Neural progenitor cell (in vitro differentiated cells): ENCODE measurements around the gene FBXO17. TPM values are rescaled to one million over a fixed set of nuclear protein-coding genes. Genes with fewer than 3 reads are reported as not detected.

Experiments
- DNase-seq: peaks from one replicate; pipeline ENCODE4 v3.0.0-alpha.2; 2016; ENCODE audit warnings: low spot score
- H2AFZ ChIP-seq: fragments of 200-600 bp; sonication (generic); replicated peaks from 2 replicates; pipeline ENCODE4 v1.6.1; 2016; ENCODE audit warnings: antibody characterized with exemption
- H3F3A ChIP-seq: fragments of 200-600 bp; sonication (generic); 2 replicates; pipeline ENCODE4 v1.6.1; 2016; ENCODE audit warnings: antibody characterized with exemption, low read depth
- H3K27ac ChIP-seq: fragments of 200-600 bp; sonication (generic); 2 replicates; pipeline ENCODE4 v1.5.1; 2016; ENCODE audit warnings: mild to moderate bottlenecking
- H3K27me3 ChIP-seq: fragments of 200-600 bp; sonication (generic); 2 replicates; pipeline ENCODE4 v1.6.1; 2016; ENCODE audit warnings: mild to moderate bottlenecking, moderate library complexity
- H3K36me3 ChIP-seq: fragments of 200-600 bp; sonication (generic); 2 replicates; pipeline ENCODE4 v1.5.1; 2016
- H3K4me1 ChIP-seq: fragments of 200-600 bp; sonication (generic); 2 replicates; pipeline ENCODE4 v1.6.1; 2016; ENCODE audit warnings: mixed run types
- H3K4me2 ChIP-seq: fragments of 200-600 bp; sonication (generic); 2 replicates; pipeline ENCODE4 v1.6.1; 2016
- H3K4me3 ChIP-seq: fragments of 200-600 bp; sonication (generic); 2 replicates; pipeline ENCODE4 v1.5.1; 2016
- H3K79me2 ChIP-seq: fragments of 200-600 bp; sonication (generic); 2 replicates; pipeline ENCODE4 v1.6.1; 2016; ENCODE audit warnings: low read depth
- H3K9ac ChIP-seq: fragments of 200-600 bp; sonication (generic); 2 replicates; pipeline ENCODE4 v1.6.1; 2016
- H3K9me3 ChIP-seq: fragments of 200-600 bp; sonication (generic); 2 replicates; pipeline ENCODE4 v1.5.1; 2016; ENCODE audit warnings: low read depth
- H4K20me1 ChIP-seq: fragments of 200-600 bp; sonication (generic); 2 replicates; pipeline ENCODE4 v1.6.1; 2016; ENCODE audit warnings: low read depth
- H3K27ac Mint-ChIP-seq: 3 replicates; pipeline ENCODE4 v1.8.0; 2021; ENCODE audit warnings: mixed read lengths
- H3K27me3 Mint-ChIP-seq: 2 replicates; pipeline ENCODE4 v1.8.0; 2022; ENCODE audit warnings: low read depth, mild to moderate bottlenecking, inconsistent platforms, moderate library complexity, mixed read lengths; ENCODE audit not compliant: insufficient read depth
- H3K36me3 Mint-ChIP-seq: 3 replicates; pipeline ENCODE4 v1.8.0; 2021; ENCODE audit warnings: mixed read lengths
- H3K4me1 Mint-ChIP-seq: 3 replicates; pipeline ENCODE4 v1.8.0; 2021; ENCODE audit warnings: mixed read lengths
- H3K4me3 Mint-ChIP-seq: 3 replicates; pipeline ENCODE4 v1.8.0; 2021; ENCODE audit warnings: mild to moderate bottlenecking, moderate library complexity, mixed read lengths
- H3K9me3 Mint-ChIP-seq: 3 replicates; pipeline ENCODE4 v1.8.0; 2020; ENCODE audit warnings: mixed read lengths
- EZH2 ChIP-seq: fragments of 200-600 bp; sonication (generic); IDR thresholded peaks from 2 replicates; pipeline ENCODE4 v1.6.1; 2017; ENCODE audit warnings: antibody characterized with exemption, mild to moderate bottlenecking, moderate library complexity
- EZH2phosphoT487 ChIP-seq: fragments of 200-600 bp; sonication (generic); IDR thresholded peaks from 2 replicates; pipeline ENCODE4 v1.6.1; 2017; ENCODE audit warnings: antibody characterized with exemption
- total RNA-seq: library from RNA; depleted of rRNA; stranded (reverse); fragments of >200 nt; gene quantifications from 2 replicates; pipeline ENCODE4 v1.2.3, GENCODE V29; 2015; ENCODE audit warnings: low replicate concordance
- TF ChIP-seq, protein P1 (sequence below): fragments of 200-600 bp; sonication (generic); IDR thresholded peaks from 2 replicates; pipeline ENCODE4 v1.5.1; 2017; ENCODE audit warnings: antibody characterized with exemption, mild to moderate bottlenecking

FBXO17 gene
- total RNA-seq, 1 donor from 2014 or later = 8.3 TPM

GRCh38 chr19:38953677-38954076 is 21.9 kb downstream of the FBXO17 start:
- Histone ChIP-seq H3K4me2 (no peak overlapping the region), H3K4me3 (no peak overlapping the region), H3K36me3 (no peaks in the 10 kb centered on the region), H3K27ac (no peak overlapping the region), H4K20me1 (peaks cover 4% of the 10 kb centered on the region), H3K4me1 (no peaks in the 10 kb centered on the region), H3K79me2 (no peaks in the 10 kb centered on the region), H3K9ac (no peak overlapping the region), H3K27me3 (peaks cover 8% of the 10 kb centered on the region), H2AFZ (no peak overlapping the region), H3K9me3 (no peaks in the 10 kb centered on the region), H3F3A (peaks cover 5% of the 10 kb centered on the region)
- Mint-ChIP-seq H3K9me3 (no peaks in the 10 kb centered on the region), H3K36me3 (peaks cover 3% of the 10 kb centered on the region), H3K27me3 (peaks cover 7% of the 10 kb centered on the region), H3K4me1 (peaks cover 7% of the 10 kb centered on the region), H3K4me3 (no peak overlapping the region), H3K27ac (peak overlapping the region; percentile 53)
- TF ChIP-seq EZH2phosphoT487 (no peak), EZH2 (no peak)
- TF ChIP-seq, protein P1, sequence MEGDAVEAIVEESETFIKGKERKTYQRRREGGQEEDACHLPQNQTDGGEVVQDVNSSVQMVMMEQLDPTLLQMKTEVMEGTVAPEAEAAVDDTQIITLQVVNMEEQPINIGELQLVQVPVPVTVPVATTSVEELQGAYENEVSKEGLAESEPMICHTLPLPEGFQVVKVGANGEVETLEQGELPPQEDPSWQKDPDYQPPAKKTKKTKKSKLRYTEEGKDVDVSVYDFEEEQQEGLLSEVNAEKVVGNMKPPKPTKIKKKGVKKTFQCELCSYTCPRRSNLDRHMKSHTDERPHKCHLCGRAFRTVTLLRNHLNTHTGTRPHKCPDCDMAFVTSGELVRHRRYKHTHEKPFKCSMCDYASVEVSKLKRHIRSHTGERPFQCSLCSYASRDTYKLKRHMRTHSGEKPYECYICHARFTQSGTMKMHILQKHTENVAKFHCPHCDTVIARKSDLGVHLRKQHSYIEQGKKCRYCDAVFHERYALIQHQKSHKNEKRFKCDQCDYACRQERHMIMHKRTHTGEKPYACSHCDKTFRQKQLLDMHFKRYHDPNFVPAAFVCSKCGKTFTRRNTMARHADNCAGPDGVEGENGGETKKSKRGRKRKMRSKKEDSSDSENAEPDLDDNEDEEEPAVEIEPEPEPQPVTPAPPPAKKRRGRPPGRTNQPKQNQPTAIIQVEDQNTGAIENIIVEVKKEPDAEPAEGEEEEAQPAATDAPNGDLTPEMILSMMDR = no peak
- no peak for DNase-seq

DNA sequence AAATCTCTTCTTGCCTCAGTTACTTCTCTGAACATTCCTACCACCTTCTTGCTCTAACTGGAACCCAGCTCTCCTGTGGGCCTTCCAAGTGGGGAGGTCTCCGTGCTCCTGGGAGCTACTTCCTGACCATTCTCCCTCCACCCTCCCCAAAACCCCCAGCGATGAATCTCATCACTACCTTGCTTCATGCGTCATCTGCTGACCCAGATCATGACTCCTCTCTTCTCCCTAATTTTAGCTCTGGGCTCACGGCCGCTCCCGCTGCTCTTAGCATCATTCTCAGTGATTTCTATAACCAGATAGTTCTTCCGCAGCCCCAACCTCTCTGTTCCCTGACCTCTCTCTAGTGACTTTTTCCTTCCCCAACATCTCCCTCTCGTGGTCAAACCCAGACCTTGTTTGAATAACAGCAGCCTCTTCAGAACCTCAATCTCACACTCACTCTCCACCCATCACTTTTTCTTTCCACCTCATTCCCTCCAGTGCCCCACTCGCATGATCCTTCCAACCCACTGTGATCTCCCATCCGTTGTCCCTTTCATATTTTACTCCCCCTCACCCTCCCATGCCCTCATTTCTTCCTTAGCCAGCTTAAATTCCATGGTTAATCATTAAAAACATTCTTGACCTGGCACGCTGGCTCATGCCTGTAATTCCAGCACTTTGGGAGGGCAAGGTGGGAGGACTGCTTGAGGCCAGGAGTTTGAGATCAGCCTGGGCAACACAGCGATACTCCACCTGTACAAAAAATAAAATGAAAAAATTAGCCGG is 23.0 kb downstream of the FBXO17 start:
- Mint-ChIP-seq H3K4me1 (peaks cover 8% of the 10 kb centered on the region), H3K27me3 (peaks cover 8% of the 10 kb centered on the region), H3K9me3 (no peaks in the 10 kb centered on the region), H3K4me3 (no peak overlapping the region), H3K27ac (no peak overlapping the region), H3K36me3 (peaks cover 2% of the 10 kb centered on the region)
- Histone ChIP-seq H3K4me3 (no peak overlapping the region), H3F3A (peaks cover 5% of the 10 kb centered on the region), H4K20me1 (peaks cover 4% of the 10 kb centered on the region), H3K4me1 (no peaks in the 10 kb centered on the region), H3K9ac (no peak overlapping the region), H3K4me2 (no peak overlapping the region), H3K9me3 (no peaks in the 10 kb centered on the region), H3K79me2 (no peaks in the 10 kb centered on the region), H3K36me3 (no peaks in the 10 kb centered on the region), H3K27me3 (peaks cover 8% of the 10 kb centered on the region), H2AFZ (no peak overlapping the region), H3K27ac (no peak overlapping the region)
- TF ChIP-seq, protein P1 = peak; percentile 56
- TF ChIP-seq EZH2phosphoT487 = no peak
- no peak for TF ChIP-seq EZH2
- peak; percentile 54 for DNase-seq

- no peak overlapping the region for H3K27ac Mint-ChIP-seq
- DNase-seq = no peak
- H3K9me3 ChIP-seq = no peaks in the 10 kb centered on the region
- H3K9me3 Mint-ChIP-seq = no peaks in the 10 kb centered on the region
- H3F3A ChIP-seq = peaks cover 5% of the 10 kb centered on the region
- H3K27ac ChIP-seq = no peak overlapping the region
- H3K4me3 ChIP-seq = no peak overlapping the region
- no peak overlapping the region for H2AFZ ChIP-seq
- no peaks in the 10 kb centered on the region for H3K36me3 ChIP-seq
- H3K4me2 ChIP-seq = no peak overlapping the region
- no peak overlapping the region for H3K9ac ChIP-seq
- TF ChIP-seq EZH2phosphoT487 = no peak
- TF ChIP-seq, protein P1 = no peak
- no peak for TF ChIP-seq EZH2
- no peak overlapping the region for H3K4me3 Mint-ChIP-seq
- H3K27me3 Mint-ChIP-seq = peaks cover 10% of the 10 kb centered on the region
- no peaks in the 10 kb centered on the region for H3K4me1 ChIP-seq
- H3K79me2 ChIP-seq = no peaks in the 10 kb centered on the region
- H4K20me1 ChIP-seq = peaks cover 4% of the 10 kb centered on the region
- peaks cover 2% of the 10 kb centered on the region for H3K36me3 Mint-ChIP-seq
- peaks cover 8% of the 10 kb centered on the region for H3K27me3 ChIP-seq
- H3K4me1 Mint-ChIP-seq = peaks cover 8% of the 10 kb centered on the region
Observed at GRCh38 chr19:38951187-38951586, 24.4 kb downstream of the FBXO17 start.
